K562 (cell line): ENCODE results near the gene HAAO. TPM values are rescaled to one million over a fixed set of nuclear protein-coding genes. Genes with fewer than 3 reads are reported as not detected.

Experiments
- FUS ChIP-seq: fragments of 200-400 bp; formaldehyde crosslinking; optimal IDR thresholded peaks from 2 replicates; pipeline ENCODE3; 2017; ENCODE audit warnings: low read depth, low read length
- NFYB ChIP-seq: IDR thresholded peaks from 2 replicates; pipeline ENCODE4 v1.6.1; 2011; ENCODE audit warnings: mild to moderate bottlenecking, moderate library complexity; ENCODE audit not compliant: insufficient read length; ENCODE audit errors: extremely low read depth
- TARDBP ChIP-seq: fragments of 450-650 bp; IDR thresholded peaks from 2 replicates; pipeline ENCODE4 v1.6.1; 2016
- ZBTB11 ChIP-seq, 3 experiments: fragments of 200-800 bp in 1 of 3; fragments of 250-450 bp in 1 of 3; fragments of 450-650 bp in 1 of 3; sonication (Bioruptor Pico) in 1 of 3; sonication (Bioruptor generic) in 1 of 3; formaldehyde crosslinking in 1 of 3; IDR thresholded peaks; 2 replicates each; pipeline versions ENCODE4 v1.6.1 to v1.8.0; 2016 to 2022; ENCODE audit warnings: mild to moderate bottlenecking in 2 of 3, missing genetic modification characterization in 2 of 3, missing compliant biosample characterization in 1 of 3, moderate library complexity in 1 of 3
- ZBTB43 ChIP-seq: sonication (generic); formaldehyde crosslinking; IDR thresholded peaks from 2 replicates; pipeline ENCODE4 v1.8.0; 2023; ENCODE audit warnings: mild to moderate bottlenecking, missing genetic modification reagents
- polyA plus RNA-seq, 8 experiments: library from polyadenylated mRNA; depleted of rRNA in 4 of 8; stranded (reverse) in 5 of 8; unstranded in 3 of 8; fragments of >200 nt; fragmentation: Nextera tagmentation in 2 of 8; fragmentation: Illumina TruSeq in 1 of 8; extraction: Ambion mirVana in 2 of 8; extraction: Trizol in 1 of 8; gene quantifications; 2 replicates each; pipeline versions ENCODE4 v1.2.1 to v1.2.3, GENCODE V29; 2011 to 2014; ENCODE audit warnings: inconsistent platforms in 1 of 8, missing spikeins in 1 of 8
- total RNA-seq, 7 experiments: library from RNA; depleted of rRNA in 6 of 7; stranded (reverse); fragments of >200 nt in 6 of 7; fragmentation: Illumina TruSeq in 2 of 7; extraction: Trizol in 2 of 7; gene quantifications; 2 replicates each; pipeline versions ENCODE4 v1.2.1 to v1.2.3, GENCODE V29; 2011 to 2021; ENCODE audit warnings: low replicate concordance in 1 of 7
- TF ChIP-seq, protein P1 (sequence below): IDR thresholded peaks from 2 replicates; pipeline ENCODE4 v1.6.1; 2011; ENCODE audit not compliant: insufficient read length; ENCODE audit errors: extremely low read depth
- TF ChIP-seq, protein P2 (sequence below): fragments of 250-450 bp; sonication (Bioruptor Pico); IDR thresholded peaks from 2 replicates; pipeline ENCODE4 v1.4.0; 2020
- TF ChIP-seq, protein P3 (sequence below): fragments of 450-650 bp; IDR thresholded peaks from 2 replicates; pipeline ENCODE4 v1.6.1; 2016; ENCODE audit warnings: low read depth, mild to moderate bottlenecking, moderate library complexity

Gene HAAO
- total and polyA plus RNA-seq, 9 of the 15 experiments (the other 6 are each of a cell fraction or from before 2014, with no cell fraction given): not detected

DNA sequence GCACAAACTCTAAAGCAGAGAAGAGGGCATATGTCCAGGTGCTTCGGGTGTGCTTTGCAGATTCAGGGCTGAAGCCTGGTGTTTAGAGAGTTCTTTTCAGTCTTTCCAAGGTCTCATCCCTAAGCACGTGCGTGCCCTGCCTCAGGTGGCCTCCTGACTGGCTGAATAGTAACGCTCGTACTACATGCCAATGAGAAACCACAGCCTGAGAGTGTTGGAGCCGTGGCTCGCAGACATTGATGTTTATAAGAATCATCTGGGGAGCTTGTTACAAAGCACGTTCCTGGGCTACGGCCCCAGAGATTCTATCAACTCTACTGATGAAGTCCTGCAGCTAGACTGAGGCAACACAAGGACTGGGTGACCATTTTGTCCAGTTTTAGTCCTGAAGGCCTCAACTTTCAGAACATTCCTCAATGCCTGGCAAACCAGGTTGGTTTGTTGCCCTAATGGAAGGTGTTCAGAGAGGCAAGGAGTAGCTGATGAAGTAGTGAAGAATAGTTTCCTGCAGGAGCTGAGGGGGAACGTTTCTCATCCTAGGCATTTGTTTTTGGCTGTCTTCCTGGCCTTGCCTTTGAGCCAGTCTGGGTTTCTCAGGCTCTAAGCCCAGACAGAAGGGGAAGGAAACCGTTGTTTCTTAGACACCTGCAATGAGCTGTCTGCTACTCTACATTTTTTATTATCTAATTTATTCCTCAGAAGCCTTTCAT, 31.5 kb upstream of the HAAO start (continued):
- TF ChIP-seq ZBTB11 (CRISPR knock-in tag; IDR thresholded peaks at IDR 0.05) (no peak), TARDBP (no peak), ZBTB43 (CRISPR knock-in tag) (no peak), FUS (no peak), NFYB (no peak)
- TF ChIP-seq, protein P1, sequence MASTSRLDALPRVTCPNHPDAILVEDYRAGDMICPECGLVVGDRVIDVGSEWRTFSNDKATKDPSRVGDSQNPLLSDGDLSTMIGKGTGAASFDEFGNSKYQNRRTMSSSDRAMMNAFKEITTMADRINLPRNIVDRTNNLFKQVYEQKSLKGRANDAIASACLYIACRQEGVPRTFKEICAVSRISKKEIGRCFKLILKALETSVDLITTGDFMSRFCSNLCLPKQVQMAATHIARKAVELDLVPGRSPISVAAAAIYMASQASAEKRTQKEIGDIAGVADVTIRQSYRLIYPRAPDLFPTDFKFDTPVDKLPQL: no peak
- TF ChIP-seq, protein P2, sequence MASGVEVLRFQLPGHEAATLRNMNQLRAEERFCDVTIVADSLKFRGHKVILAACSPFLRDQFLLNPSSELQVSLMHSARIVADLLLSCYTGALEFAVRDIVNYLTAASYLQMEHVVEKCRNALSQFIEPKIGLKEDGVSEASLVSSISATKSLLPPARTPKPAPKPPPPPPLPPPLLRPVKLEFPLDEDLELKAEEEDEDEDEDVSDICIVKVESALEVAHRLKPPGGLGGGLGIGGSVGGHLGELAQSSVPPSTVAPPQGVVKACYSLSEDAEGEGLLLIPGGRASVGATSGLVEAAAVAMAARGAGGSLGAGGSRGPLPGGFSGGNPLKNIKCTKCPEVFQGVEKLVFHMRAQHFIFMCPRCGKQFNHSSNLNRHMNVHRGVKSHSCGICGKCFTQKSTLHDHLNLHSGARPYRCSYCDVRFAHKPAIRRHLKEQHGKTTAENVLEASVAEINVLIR: no peak
- TF ChIP-seq, protein P3, sequence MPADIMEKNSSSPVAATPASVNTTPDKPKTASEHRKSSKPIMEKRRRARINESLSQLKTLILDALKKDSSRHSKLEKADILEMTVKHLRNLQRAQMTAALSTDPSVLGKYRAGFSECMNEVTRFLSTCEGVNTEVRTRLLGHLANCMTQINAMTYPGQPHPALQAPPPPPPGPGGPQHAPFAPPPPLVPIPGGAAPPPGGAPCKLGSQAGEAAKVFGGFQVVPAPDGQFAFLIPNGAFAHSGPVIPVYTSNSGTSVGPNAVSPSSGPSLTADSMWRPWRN: no peak
